Posterior cingulate gyrus (tissue), 11 donors: ENCODE measurements around the gene ABCA12.

Experiments used
- DNase-seq, 10 donors: peaks; one replicate each; pipeline versions ENCODE4 v3.0.0 to v3.0.0-alpha.2; 2020 to 2021; ENCODE audit warnings: mixed read lengths in 3 of 10
- intact Hi-C: fragments of 100-400 bp; cut with DNase I; formaldehyde crosslinking; loops from one replicate; pipeline ENCODE4 v1.15.1; 2023

The ABCA12 gene

GRCh38 chr2:215049341-215049740 lies 89.1 kb downstream of the ABCA12 start:
- intact Hi-C loops = no loop called here
- no peak for DNase-seq

DNA sequence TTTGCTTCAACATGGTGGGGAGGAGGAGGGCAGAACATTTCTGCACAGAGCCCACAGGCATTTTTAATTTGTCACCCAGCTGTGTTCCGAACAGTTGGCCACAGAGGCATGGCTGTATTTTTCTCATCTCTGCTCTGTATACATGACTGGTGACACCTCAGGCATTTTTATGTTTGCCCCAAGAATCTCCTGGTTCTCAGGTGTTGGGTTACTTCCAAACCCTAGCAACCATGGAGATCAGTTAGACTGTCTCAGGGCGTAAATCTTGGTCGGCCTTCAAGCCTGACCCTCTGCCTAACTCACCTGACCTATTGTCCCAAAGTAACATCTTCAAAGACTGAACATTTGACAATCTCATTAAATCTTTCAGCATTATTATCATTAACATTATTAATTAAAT lies 100.0 kb downstream of the ABCA12 start:
- intact Hi-C loops = no loop called here
- DNase-seq = no peak

GRCh38 chr2:215036314-215036713 lies 102.1 kb downstream of the ABCA12 start:
- intact Hi-C loops = no loop called here
- DNase-seq = no peak

DNA sequence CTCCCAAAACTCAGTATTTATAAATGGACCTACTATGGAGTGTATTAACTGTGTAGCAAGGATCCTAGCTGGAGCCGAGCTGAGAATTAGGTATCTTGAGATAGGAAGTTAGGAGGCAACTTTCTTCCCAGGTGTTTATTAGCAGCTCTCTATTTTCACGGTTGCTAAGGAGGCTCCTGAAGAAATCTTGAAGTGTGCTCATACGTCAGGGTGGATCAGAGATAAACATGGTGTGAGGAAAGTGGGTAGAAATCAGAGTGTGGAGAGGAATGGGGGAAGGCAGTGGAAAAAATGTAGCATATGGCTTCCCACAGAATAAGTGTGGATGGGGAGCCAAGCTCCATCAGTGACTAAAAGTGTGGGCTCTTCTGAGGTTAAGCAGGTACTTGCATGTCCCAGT lies 104.3 kb downstream of the ABCA12 start:
- DNase-seq = no peak
- intact Hi-C loops = no loop called here

DNA sequence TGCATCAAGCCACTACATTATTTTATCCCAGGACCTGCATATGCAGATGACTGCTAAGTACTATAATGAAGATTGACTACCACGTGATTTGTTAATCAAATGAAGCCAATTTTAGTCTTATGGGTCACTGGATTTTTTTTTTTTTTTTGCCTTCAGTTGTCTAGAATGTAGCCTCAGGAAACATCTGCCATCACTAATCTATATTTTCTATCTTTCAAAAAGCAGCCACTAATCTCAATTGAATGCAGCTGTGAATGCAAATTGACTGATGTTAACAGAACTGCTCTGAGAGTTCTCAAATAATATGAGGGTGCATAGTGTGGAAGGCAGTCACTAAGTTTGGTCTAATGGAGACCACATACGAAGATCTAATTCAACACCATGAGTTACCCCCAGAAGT lies 106.3 kb downstream of the ABCA12 start:
- intact Hi-C loops = no loop called here
- DNase-seq = no peak

- no peak for DNase-seq
- intact Hi-C loops = no loop called here
Observed at GRCh38 chr2:215031321-215031720, 107.1 kb downstream of the ABCA12 start.

- no peak for DNase-seq
- intact Hi-C loops = no loop called here
Observed at GRCh38 chr2:215029936-215030335, 108.5 kb downstream of the ABCA12 start.

GRCh38 chr2:215028231-215028630 lies 110.2 kb downstream of the ABCA12 start:
- DNase-seq = no peak
- intact Hi-C loops = no loop called here

GRCh38 chr2:215027779-215028178 lies 110.6 kb downstream of the ABCA12 start:
- intact Hi-C loops = no loop called here
- DNase-seq = no peak

- intact Hi-C loops = no loop called here
- no peak for DNase-seq
Observed at GRCh38 chr2:215022910-215023309, 115.5 kb downstream of the ABCA12 start.

GRCh38 chr2:215022418-215022817 lies 116.0 kb downstream of the ABCA12 start:
- no peak for DNase-seq
- intact Hi-C loops = no loop called here

DNA sequence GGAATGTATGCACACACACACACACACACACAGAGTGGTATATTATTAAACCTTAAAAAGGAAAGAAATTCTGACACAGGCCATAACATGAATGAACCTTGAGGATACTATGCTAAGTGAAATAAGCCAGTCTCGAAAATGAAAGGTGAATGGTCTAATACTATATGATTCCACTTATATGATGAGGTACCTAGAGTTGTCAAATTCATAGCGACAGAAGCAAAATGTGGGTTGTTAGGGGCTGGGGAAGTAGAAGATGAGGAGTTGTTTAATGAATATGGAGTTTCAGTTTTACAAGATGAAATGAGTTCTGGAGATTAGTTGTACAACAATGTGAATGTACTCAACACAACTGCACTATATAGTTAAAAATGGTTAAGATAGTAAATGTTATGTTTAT lies 118.1 kb downstream of the ABCA12 start:
- DNase-seq = no peak
- intact Hi-C loops = no loop called here

DNA sequence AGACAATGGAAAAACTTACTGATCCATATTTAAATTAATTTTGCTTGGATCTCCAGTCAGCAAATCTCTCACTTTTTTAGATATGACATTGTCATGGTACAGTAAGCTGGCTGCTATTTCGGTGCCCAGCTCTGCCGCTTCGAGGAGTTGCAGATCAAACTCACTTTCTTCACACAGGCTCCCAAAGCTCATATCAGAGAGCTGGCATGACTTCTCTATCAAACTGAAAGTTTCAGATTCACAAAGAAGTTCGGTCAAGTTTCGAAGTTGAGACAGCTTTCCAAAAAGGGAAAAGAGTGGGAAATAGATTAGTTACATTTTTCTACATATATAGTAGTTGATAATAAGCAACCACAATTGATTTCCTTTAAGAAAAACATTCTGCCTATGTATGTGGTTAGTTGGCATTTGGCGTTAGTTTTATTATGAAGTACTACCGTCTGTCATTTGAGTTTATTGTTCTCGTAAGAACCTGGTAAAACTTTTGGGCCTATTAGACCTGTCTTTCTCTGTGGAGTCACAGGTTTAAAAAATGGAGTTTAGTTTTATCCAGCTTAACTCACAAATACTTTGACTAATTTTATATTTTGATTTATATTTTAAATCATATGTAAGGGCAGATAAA lies 118.8 kb downstream of the ABCA12 start:
- intact Hi-C loops = no loop called here
- no peak for DNase-seq

DNA sequence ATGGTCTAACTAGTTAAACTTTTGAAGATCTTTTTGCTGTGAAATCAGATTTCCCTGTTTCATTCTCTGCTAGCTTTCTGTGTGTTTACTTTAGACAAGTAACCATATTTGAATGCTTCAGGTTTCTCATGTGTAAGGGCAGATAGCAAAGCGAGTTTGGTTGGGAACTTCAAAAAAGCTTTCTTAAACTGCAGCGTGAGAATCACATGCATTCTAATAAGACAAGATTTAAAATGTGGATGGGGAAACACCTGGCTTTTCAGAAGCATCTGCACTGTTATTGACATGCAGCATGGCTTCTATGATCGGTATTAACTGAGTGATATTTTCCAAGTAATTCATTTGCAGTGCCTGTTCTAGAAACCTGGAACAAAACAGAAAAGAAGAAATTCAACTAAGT lies 119.3 kb downstream of the ABCA12 start:
- no peak for DNase-seq
- intact Hi-C loops = no loop called here

- DNase-seq = no peak
- intact Hi-C loops = no loop called here
Observed at GRCh38 chr2:215015421-215015820, 123.0 kb downstream of the ABCA12 start.

- DNase-seq = no peak
- intact Hi-C loops = no loop called here
Observed at GRCh38 chr2:215010390-215010789, 128.0 kb downstream of the ABCA12 start.

DNA sequence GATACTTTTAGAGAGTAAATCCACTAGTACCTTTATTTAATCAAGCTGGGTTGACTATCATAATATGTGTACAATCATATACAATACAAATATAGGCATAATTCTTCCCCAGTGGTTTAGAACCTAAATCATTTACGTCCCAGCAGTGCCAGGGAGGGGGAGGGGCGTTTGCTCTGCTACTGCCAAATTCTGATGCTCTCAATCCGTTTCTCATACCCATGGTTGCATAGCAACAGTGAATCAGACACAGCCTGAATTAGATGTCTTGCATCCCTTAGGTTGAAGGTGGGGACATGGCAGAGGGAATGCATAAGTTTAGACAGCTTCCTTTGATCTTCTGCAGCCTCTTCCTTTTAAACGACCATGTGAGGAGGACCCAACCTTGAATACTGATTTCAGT lies 135.4 kb downstream of the ABCA12 start:
- intact Hi-C loops = loop anchor here (2.0 kb wide), 1 partner anchor 1196 kb away; no protein-coding TSS in a partner anchor
- DNase-seq = peak in 8 of 10 donors; percentile 9 to 81 (median 38)

GRCh38 chr2:215002500-215002899 lies 135.9 kb downstream of the ABCA12 start:
- peak in 5 of 10 donors; percentile 10 to 85 (median 28) for DNase-seq
- intact Hi-C loops = loop anchor here (2.0 kb wide), 1 partner anchor 1196 kb away; no protein-coding TSS in a partner anchor

GRCh38 chr2:215000721-215001120 lies 137.7 kb downstream of the ABCA12 start:
- intact Hi-C loops = no loop called here
- DNase-seq = no peak

DNA sequence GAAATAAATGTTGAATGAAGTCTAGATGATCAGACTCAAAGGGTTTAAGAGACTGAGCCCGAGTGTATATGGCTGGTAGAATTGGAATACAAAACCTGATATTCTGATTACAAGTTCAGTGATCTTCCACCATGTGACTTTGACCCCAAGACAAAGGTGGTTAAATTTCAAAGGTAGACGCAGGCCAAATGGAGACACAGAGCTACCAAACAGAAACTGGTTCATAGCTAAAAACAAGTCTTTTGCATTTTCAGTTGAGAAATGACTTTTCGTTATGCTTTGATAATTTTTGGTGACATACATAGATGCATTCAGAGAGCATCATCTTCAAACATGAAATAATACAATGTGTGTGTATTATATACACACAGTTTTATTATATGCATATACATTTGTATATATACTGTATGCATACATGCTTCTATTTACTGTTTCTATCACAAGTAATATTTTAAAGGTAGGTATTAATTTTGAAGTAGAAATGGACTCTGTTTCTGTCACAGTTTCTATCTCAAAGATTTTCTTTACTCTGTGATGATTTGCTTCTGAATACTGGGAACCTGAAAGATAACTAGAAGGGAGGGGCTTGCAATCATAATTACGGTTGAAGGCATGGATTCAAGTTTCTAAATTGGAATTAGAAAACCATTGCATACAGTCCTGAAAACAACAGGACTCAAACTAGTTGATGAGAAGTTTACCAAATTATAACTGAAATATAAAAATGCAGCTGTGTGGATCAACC lies 142.3 kb downstream of the ABCA12 start:
- no peak for DNase-seq
- intact Hi-C loops = no loop called here

DNA sequence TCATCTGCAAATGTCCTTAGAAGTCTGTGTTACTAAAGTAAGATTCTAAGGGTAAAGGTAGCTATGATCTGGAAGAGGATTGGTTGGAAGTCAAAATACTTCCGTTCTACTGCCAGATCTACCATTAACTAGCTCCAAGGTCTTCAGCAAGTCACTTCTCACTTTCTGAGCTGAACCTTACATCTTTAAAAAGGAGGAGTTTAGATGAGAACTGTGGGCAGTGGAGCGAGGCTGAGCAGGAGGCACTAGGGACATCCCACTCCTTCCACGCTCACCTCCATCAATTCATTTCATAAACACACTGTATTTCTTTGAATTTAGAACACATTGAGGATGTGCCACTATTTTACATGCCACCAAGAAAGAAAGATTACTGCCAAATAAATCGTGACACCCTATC lies 143.0 kb downstream of the ABCA12 start:
- intact Hi-C loops = no loop called here

GRCh38 chr2:214992911-214993310 lies 145.5 kb downstream of the ABCA12 start:
- intact Hi-C loops = no loop called here
- DNase-seq = no peak

More for the DNA sequence above, 143.0 kb downstream of the ABCA12 start:
- DNase-seq = no peak
